Body of pancreas (tissue), 4 donors: ENCODE measurements around the gene HMX2. TPM values are rescaled to one million over a fixed set of nuclear protein-coding genes. Genes with fewer than 3 reads are reported as not detected.

Experiments used
- ATAC-seq: fragments of 150-250 bp; one replicate; pipeline ENCODE4 v1.9.1; 2016
- DNase-seq, 4 donors: peaks; one replicate each; pipeline ENCODE4 v3.0.0-alpha.2; 2019
- H3K27ac ChIP-seq, 4 donors: fragments of 200-600 bp; sonication (generic); 1 replicate in 3 of 4; 2 replicates in 1 of 4; pipeline versions ENCODE4 v1.5.1 to v1.6.1; 2016 to 2019; ENCODE audit warnings: mild to moderate bottlenecking in 1 of 4, mixed read lengths in 1 of 4, moderate library complexity in 1 of 4
- H3K27me3 ChIP-seq, 2 donors: fragments of 200-600 bp; sonication (generic); one replicate each; pipeline ENCODE4 v1.6.0; 2016; ENCODE audit warnings: mild to moderate bottlenecking in 1 of 2
- H3K36me3 ChIP-seq, 2 donors: fragments of 200-600 bp; sonication (generic); replicated peaks in 1 of 2; 2 replicates each; pipeline ENCODE4 v1.5.1; 2016; ENCODE audit warnings: low read depth in 2 of 2; ENCODE audit not compliant: insufficient read depth in 1 of 2
- H3K4me1 ChIP-seq: fragments of 200-600 bp; sonication (generic); one replicate; pipeline ENCODE4 v1.6.0; 2016
- H3K4me3 ChIP-seq, 2 donors: fragments of 200-600 bp; sonication (generic); 1 replicate in 1 of 2; 2 replicates in 1 of 2; pipeline ENCODE4 v1.5.1; 2016 to 2019
- H3K9me3 ChIP-seq, 3 donors: fragments of 200-600 bp; sonication (generic); 1 replicate in 2 of 3; 2 replicates in 1 of 3; pipeline ENCODE4 v1.5.1; 2016
- POLR2A ChIP-seq, 3 donors: fragments of 450-650 bp; IDR thresholded peaks; one replicate each; pipeline ENCODE4 v1.6.1; 2016; ENCODE audit warnings: antibody characterized with exemption in 3 of 3, mild to moderate bottlenecking in 2 of 3
- WGBS, 2 donors: methylation state at CpG; one replicate each; pipeline ENCODE4 v1.1.5; 2017; 5-methylcytosine and 5-hydroxymethylcytosine counted together
- intact Hi-C: fragments of 100-400 bp; cut with DNase I; formaldehyde crosslinking; loops from one replicate; pipeline ENCODE4 v1.15.1; 2023
- total RNA-seq, 2 donors: library from RNA; depleted of rRNA; stranded (reverse); fragments of >200 nt; gene quantifications; one replicate each; pipeline ENCODE4 v1.1.0, GENCODE V29; 2016
- TF ChIP-seq, protein P1 (sequence below), 7 experiments: fragments of 450-650 bp in 4 of 7; fragments of 200-600 bp in 3 of 7; sonication (generic) in 3 of 7; IDR thresholded peaks; one replicate each; pipeline ENCODE4 v1.5.1; 2016 to 2019; ENCODE audit warnings: antibody characterized with exemption in 7 of 7

Gene HMX2
- total RNA-seq, 2 donors from 2014 or later: not detected

DNA sequence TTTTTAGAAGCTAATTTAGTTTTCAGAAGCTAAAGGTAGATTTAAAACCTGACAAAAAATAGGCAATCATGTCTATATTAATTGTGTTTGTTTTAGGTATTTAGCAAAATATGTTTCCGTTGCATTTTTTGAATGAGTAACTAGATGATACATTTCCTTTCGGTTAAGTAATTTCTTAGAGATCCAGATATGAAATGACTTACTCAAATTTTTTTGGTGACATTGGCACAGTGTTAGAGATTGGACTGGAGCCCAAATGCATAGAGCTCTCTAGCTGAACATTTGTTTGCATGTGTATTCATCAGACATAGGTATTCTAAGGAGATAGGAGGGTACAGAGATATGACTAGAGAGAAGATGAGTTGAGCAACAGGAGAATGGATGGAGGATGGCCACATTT, 8.1 kb downstream of the HMX2 start:
- Histone ChIP-seq H3K36me3 (peaks cover 0 to 15% of the 10 kb centered on the region in 2 donors), H3K4me3 (no peak overlapping the region), H3K27ac (no peak overlapping the region), H3K9me3 (peaks cover 0 to 2% (median 0%) of the 10 kb centered on the region in 3 donors), H3K27me3 (peaks cover 0 to 21% of the 10 kb centered on the region in 2 donors), H3K4me1 (peaks cover 27% of the 10 kb centered on the region)
- no peak for ATAC-seq
- DNase-seq: no peak
- intact Hi-C loops: no loop called here
- TF ChIP-seq POLR2A (IDR thresholded peaks at IDR 0.05): no peak
- TF ChIP-seq, protein P1, sequence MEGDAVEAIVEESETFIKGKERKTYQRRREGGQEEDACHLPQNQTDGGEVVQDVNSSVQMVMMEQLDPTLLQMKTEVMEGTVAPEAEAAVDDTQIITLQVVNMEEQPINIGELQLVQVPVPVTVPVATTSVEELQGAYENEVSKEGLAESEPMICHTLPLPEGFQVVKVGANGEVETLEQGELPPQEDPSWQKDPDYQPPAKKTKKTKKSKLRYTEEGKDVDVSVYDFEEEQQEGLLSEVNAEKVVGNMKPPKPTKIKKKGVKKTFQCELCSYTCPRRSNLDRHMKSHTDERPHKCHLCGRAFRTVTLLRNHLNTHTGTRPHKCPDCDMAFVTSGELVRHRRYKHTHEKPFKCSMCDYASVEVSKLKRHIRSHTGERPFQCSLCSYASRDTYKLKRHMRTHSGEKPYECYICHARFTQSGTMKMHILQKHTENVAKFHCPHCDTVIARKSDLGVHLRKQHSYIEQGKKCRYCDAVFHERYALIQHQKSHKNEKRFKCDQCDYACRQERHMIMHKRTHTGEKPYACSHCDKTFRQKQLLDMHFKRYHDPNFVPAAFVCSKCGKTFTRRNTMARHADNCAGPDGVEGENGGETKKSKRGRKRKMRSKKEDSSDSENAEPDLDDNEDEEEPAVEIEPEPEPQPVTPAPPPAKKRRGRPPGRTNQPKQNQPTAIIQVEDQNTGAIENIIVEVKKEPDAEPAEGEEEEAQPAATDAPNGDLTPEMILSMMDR (IDR thresholded peaks at IDR 0.05): no peak
- WGBS, 2 donors: 86 to 87% methylated on average over 2 of the region's 2 CpGs

DNA sequence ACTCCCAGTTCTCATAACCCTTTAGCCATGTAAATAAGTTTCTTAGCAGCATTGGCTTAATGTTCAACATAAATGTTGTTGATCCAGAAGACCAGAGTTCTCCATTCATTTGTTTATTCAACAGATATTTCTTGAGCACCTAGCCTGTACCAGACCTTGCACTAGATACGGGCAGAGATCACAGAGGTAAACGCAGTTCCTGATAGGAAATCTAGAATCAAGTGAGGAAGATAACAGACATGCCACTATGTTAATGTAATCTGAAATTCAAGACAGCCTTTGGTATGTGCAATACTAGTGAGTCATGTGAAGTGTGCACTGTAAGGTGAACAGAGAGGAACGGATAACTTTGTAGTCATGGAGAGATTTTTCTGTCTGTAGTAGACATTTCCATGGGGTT, 9.3 kb downstream of the HMX2 start:
- 64 to 68% methylated on average over 3 of the region's 3 CpGs for WGBS, 2 donors
- intact Hi-C loops: no loop called here
- no peaks in the 10 kb centered on the region for H3K9me3 ChIP-seq
- H3K27me3 ChIP-seq: peaks cover 0 to 10% of the 10 kb centered on the region in 2 donors
- no peak overlapping the region for H3K27ac ChIP-seq
- peaks cover 22% of the 10 kb centered on the region for H3K4me1 ChIP-seq
- DNase-seq: no peak
- peaks cover 0 to 18% of the 10 kb centered on the region in 2 donors for H3K36me3 ChIP-seq
- H3K4me3 ChIP-seq: no peak overlapping the region
- no peak for TF ChIP-seq POLR2A (IDR thresholded peaks at IDR 0.05)
- TF ChIP-seq, protein P1 (IDR thresholded peaks at IDR 0.05): no peak
- ATAC-seq: no peak

DNA sequence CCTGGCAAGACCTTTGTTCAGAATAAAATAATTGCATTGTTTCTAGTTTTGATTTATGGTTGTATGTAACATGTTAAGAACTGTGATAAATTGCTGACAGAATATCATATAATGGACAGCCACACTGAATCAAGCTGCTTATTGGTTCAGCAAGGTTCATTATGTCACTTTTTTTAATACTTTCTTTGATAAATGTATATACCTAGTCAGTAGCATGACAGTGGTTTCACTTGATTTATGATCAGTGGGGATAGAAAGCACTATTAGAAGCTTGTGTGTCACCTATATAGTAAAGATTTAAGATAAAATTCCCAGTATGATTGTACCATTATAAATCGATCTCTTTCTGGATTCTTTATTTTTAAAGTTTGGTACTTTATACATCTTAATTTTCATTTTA, 10.7 kb downstream of the HMX2 start:
- ATAC-seq (no peak), DNase-seq (no peak)
- no peaks in the 10 kb centered on the region for H3K9me3 ChIP-seq
- no peak overlapping the region for H3K4me3 ChIP-seq
- peaks cover 0 to 26% of the 10 kb centered on the region in 2 donors for H3K36me3 ChIP-seq
- intact Hi-C loops: no loop called here
- H3K27ac ChIP-seq: no peak overlapping the region
- TF ChIP-seq POLR2A (IDR thresholded peaks at IDR 0.05): no peak
- TF ChIP-seq, protein P1 (IDR thresholded peaks at IDR 0.05): no peak
- 64 to 81% methylated on average over 1 of the region's 1 CpG for WGBS, 2 donors
- no peaks in the 10 kb centered on the region for H3K27me3 ChIP-seq
- H3K4me1 ChIP-seq: peaks cover 22% of the 10 kb centered on the region

GRCh38 chr10:123160311-123160980, 12.5 kb downstream of the HMX2 start:
- Histone ChIP-seq H3K9me3 (no peaks in the 10 kb centered on the region), H3K4me3 (no peak overlapping the region), H3K27ac (no peak overlapping the region), H3K36me3 (peaks cover 0 to 26% of the 10 kb centered on the region in 2 donors), H3K4me1 (peaks cover 16% of the 10 kb centered on the region), H3K27me3 (no peaks in the 10 kb centered on the region)
- no peak for DNase-seq
- 91 to 92% methylated on average over 11 of the region's 11 CpGs for WGBS, 2 donors
- ATAC-seq: no peak
- TF ChIP-seq, protein P1 (IDR thresholded peaks at IDR 0.05): no peak
- no peak for TF ChIP-seq POLR2A (IDR thresholded peaks at IDR 0.05)
- intact Hi-C loops: no loop called here

- Histone ChIP-seq H3K27me3 (no peaks in the 10 kb centered on the region), H3K36me3 (peaks cover 0 to 19% of the 10 kb centered on the region in 2 donors), H3K27ac (no peak overlapping the region), H3K9me3 (no peaks in the 10 kb centered on the region), H3K4me3 (no peak overlapping the region), H3K4me1 (no peaks in the 10 kb centered on the region)
- WGBS, 2 donors: 95 to 100% methylated on average over 2 of the region's 2 CpGs
- ATAC-seq (no peak), DNase-seq (no peak)
- TF ChIP-seq, protein P1 (IDR thresholded peaks at IDR 0.05): no peak
- TF ChIP-seq POLR2A (IDR thresholded peaks at IDR 0.05): no peak
- intact Hi-C loops: no loop called here
Measured at GRCh38 chr10:123164319-123164718, 16.4 kb downstream of the HMX2 start.
